Mucosa of rectum (tissue), 2 donors: ENCODE data around the gene VHLL.
"Not testable (repeated sequence)": the region's sequence is repeated elsewhere in the genome, so short reads cannot be mapped to it uniquely, and the experiment has no call there.

ENCODE experiments used
- H3K27ac ChIP-seq, 2 donors: one replicate each; pipeline ENCODE4 v1.7.0; 2013; ENCODE audit warnings: inconsistent platforms in 2 of 2, low read depth in 2 of 2, low read length in 2 of 2
- H3K27me3 ChIP-seq, 2 donors: one replicate each; pipeline ENCODE4 v1.7.0; 2013; ENCODE audit warnings: low read length in 2 of 2; ENCODE audit not compliant: control insufficient read depth in 2 of 2, insufficient read depth in 2 of 2
- H3K36me3 ChIP-seq, 2 donors: one replicate each; pipeline ENCODE4 v1.7.0; 2013; ENCODE audit warnings: low read length in 2 of 2; ENCODE audit not compliant: control insufficient read depth in 2 of 2, insufficient read depth in 2 of 2
- H3K4me1 ChIP-seq, 2 donors: one replicate each; pipeline ENCODE4 v1.7.0; 2013; ENCODE audit warnings: low read length in 2 of 2, mild to moderate bottlenecking in 1 of 2; ENCODE audit not compliant: control insufficient read depth in 2 of 2, insufficient read depth in 2 of 2
- H3K4me3 ChIP-seq, 2 donors: one replicate each; pipeline ENCODE4 v1.7.0; 2013; ENCODE audit warnings: low read length in 2 of 2
- H3K9ac ChIP-seq, 2 donors: one replicate each; pipeline ENCODE4 v1.7.0; 2013; ENCODE audit warnings: low read length in 2 of 2, low read depth in 1 of 2, mild to moderate bottlenecking in 1 of 2
- H3K9me3 ChIP-seq, 2 donors: one replicate each; pipeline ENCODE4 v1.7.0; 2013; ENCODE audit warnings: low read length in 2 of 2; ENCODE audit not compliant: control insufficient read depth in 2 of 2
- donor health status: healthy.
- donor health status: Normal muscosa, but diverticular disease.

VHLL gene

DNA sequence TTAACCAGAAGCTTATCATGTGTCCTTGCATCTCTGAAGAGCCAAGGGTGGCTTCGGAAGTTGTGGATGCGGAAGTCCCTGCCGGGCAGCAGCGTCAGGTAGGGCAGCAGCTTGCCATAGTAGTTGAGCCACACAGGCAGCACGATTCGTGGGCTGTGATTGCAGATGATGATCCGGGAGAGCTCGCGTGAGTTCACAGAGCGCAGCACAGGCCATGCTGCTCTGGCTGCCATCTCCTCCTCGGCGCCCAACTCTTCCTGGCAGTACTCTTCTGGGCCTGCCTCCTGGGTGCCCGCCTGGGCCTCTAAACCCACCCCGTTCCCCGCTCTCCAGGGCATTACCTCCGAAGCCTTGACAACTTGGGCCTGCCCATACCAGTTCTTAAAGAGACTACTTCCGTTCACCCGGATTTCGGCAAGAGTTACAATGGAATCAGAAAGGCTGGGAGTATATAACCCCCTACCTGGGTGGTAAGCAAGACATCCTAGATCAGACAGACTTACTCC is at the start of gene VHLL:
TSS of gene VHLL (minus strand) at position 456 of the 506 bp plus-strand sequence. CDS start at position 338, 118 bp downstream.
- H3K27me3 ChIP-seq = no peaks in the 10 kb centered on the region
- H3K9ac ChIP-seq = no peak within 1 kb of the TSS
- H3K4me3 ChIP-seq = no peak within 1 kb of the TSS
- no peaks in the 10 kb centered on the region for H3K36me3 ChIP-seq
- peaks cover 10 to 14% of the 10 kb centered on the region in 2 donors for H3K4me1 ChIP-seq
- H3K9me3 ChIP-seq = no peaks in the 10 kb centered on the region
- no peak within 1 kb of the TSS for H3K27ac ChIP-seq

DNA sequence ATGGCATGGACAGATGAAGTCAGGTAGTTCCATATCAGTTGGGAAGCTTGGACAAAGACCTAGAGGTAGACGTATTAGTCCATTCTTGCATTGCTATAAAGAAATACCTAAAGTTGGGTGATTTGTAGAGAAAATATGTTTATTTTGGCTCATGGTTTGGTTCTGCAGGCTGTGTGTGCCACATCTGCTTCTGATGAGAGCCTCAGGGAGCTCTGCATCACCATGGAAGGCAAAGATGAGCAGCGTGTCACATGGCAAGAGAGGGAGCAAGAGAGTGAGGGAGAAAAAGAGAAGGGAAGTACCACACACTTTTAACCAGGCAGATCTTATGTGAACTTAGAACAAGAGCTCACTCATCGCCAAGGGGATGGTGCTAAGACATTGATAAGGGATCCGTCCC is 48.2 kb upstream of the VHLL start:
- Histone ChIP-seq H3K9me3 (no peaks in the 10 kb centered on the region), H3K4me3 (no peak overlapping the region), H3K9ac (no peak overlapping the region), H3K27ac (no peak overlapping the region), H3K27me3 (peaks cover 0 to 2% of the 10 kb centered on the region in 2 donors), H3K4me1 (no peaks in the 10 kb centered on the region), H3K36me3 (no peaks in the 10 kb centered on the region)

DNA sequence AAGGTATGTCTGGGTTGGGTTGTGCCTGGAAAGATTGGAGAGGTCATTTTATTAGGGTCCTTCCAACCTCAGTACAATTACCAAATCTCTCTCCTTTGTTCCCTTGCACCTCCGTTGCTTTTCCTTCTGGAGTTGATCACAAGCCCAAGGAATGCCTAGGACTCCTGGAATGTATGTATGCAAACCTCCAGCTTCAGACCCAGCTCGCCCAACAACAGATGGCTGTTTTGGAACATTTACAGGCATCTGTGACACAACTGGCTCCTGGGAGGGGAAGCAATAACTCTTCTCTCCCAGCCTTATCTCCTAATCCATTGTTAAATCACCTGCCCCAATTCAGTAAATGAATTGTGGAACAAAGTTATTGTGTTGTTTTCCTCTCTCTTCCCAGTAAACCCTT is 47.5 kb upstream of the VHLL start:
- no peak overlapping the region for H3K27ac ChIP-seq
- no peaks in the 10 kb centered on the region for H3K9me3 ChIP-seq
- H3K36me3 ChIP-seq = no peaks in the 10 kb centered on the region
- H3K27me3 ChIP-seq = peaks cover 0 to 2% of the 10 kb centered on the region in 2 donors
- H3K4me1 ChIP-seq = no peaks in the 10 kb centered on the region
- H3K4me3 ChIP-seq = no peak overlapping the region
- H3K9ac ChIP-seq = no peak overlapping the region

DNA sequence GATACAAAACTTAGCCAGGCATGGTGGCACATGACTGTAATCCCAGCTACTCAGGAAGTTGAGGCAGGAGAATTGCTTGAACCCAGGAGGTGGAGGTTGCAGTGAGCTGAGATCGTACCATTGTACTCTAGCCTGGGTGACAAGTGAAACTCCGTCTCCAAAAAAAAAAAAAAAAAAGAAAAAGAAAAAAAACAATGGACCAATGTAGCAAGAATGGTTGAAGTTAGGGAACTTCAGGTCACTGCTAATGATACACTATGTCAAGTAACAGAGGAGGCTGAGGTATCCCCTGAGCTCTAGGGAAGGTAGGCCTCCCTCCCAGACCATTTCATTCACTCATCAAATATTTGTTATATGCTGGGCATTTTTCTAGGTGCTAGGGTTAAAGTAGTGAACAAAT is 46.9 kb upstream of the VHLL start:
- H3K27me3 ChIP-seq, H3K9me3 ChIP-seq, H3K27ac ChIP-seq, H3K4me1 ChIP-seq, H3K36me3 ChIP-seq, H3K4me3 ChIP-seq, H3K9ac ChIP-seq: not testable (repeated sequence)

DNA sequence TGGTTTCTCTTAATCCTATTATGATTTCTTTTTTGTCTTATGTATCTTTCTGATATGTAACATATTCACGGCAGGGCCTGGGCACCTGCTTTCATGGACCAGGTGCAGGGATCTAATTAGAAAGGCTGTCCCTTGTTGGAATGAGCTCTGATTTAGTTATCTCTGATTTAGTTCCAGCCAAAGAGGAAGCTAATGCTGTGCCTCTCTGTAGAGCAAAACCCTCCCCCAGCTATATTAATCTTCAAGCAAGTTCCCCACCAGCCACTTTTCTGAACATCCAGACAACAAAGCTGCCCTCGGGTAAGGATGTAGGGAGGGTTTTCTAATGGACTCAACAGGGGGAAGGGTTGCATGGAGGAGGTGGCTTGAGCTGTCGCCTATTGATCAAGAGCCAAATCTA is 45.3 kb upstream of the VHLL start:
- Histone ChIP-seq H3K9ac (no peak overlapping the region), H3K36me3 (no peaks in the 10 kb centered on the region), H3K27me3 (peaks cover 0 to 2% of the 10 kb centered on the region in 2 donors), H3K27ac (no peak overlapping the region), H3K4me1 (no peaks in the 10 kb centered on the region), H3K4me3 (no peak overlapping the region), H3K9me3 (no peaks in the 10 kb centered on the region)

DNA sequence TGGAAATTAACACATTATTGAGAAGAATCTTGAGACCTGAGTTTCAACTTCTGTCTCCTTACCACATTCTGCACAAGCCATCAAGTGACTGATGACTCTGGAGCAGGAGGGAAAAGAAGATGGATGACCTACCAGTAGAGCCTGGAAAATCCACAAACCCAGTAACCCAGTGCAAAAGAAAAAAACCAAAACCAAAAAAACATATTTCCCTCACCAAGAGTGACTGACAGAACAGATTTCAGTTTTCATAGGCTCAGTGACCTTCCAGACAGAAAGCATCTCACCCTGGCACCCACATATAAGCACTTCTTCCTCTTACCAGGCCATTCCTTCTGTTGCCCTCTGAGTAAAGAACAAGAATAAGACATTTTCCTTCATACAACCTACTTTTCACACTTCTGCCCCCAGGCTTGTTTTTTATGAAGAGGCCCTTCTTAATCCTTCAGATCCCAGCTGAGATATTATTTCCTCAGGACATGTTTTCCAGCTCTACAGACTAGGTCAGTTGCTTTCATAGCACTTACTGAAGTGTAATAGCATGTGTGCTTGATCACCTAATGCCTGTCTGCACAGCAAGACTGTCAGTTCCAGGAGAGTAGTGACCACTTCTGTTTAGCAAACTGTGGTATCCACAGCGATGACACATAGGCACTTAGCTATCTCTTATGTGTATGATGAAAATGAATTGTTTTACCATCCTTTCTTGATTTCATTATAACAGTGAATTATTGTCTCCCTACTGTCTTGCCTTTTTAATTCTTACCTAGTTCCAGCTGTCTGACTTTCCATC is 43.3 kb upstream of the VHLL start:
- no peaks in the 10 kb centered on the region for H3K9me3 ChIP-seq
- no peaks in the 10 kb centered on the region for H3K27me3 ChIP-seq
- H3K36me3 ChIP-seq = no peaks in the 10 kb centered on the region
- no peak overlapping the region for H3K9ac ChIP-seq
- peaks cover 2% of the 10 kb centered on the region in 2 donors for H3K4me1 ChIP-seq
- no peak overlapping the region for H3K4me3 ChIP-seq
- no peak overlapping the region for H3K27ac ChIP-seq

DNA sequence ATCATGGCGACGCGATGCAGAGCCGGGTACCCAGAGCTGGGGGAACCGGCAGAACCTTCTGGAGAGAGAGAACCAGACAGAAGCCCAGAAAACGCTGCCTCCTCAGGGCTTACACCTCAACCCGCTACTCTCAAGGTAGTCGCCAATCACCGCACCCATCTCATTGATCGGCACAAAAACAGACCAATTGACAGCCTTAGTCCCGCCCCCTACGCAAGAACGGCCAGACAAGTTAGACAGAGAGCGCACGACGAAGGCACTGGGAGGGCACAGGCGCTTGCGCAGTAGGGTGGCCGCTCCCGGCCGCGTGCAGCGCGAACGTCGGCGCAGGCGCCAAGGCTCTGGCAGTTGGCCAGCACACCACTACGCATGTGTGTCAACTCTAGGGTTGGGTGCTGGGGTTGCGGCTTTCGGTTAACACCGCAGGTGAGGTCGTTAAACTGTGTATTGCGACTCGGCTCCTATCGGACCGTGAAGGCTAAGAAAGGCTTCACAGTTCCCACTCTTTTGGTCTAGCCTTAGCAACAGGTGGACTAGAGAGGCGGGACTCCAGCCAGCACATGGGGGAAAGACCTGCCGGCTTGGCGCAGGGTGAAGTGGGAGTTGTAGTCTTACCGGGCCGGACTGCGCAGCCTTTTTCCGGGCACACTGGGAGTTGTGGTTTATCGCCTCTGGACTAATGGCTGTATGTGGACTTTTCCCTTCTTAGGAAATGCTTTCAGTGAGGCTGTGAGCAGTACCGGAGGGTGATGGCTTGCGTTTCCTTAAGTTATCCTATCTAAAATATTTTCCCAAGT is 39.3 kb upstream of the VHLL start, which contains the start of the genes CCT3 and TSACC:
TSS of gene CCT3 (minus strand) at position 113 of the 797 bp plus-strand sequence. CDS start at position 5, 108 bp downstream.
TSS of gene TSACC (plus strand) at position 347 of the 797 bp plus-strand sequence. CDS start 1,232 bp downstream, outside the sequence.
- peak within 1 kb of the TSS; percentile 79 to 86 for H3K27ac ChIP-seq
- peaks cover 18 to 19% of the 10 kb centered on the region in 2 donors for H3K36me3 ChIP-seq
- H3K27me3 ChIP-seq = no peaks in the 10 kb centered on the region
- peak within 1 kb of the TSS; percentile 97 to 99 for H3K4me3 ChIP-seq
- H3K9ac ChIP-seq = peak within 1 kb of the TSS; percentile 74 to 88
- H3K4me1 ChIP-seq = peaks cover 9 to 13% of the 10 kb centered on the region in 2 donors
- H3K9me3 ChIP-seq = no peaks in the 10 kb centered on the region

DNA sequence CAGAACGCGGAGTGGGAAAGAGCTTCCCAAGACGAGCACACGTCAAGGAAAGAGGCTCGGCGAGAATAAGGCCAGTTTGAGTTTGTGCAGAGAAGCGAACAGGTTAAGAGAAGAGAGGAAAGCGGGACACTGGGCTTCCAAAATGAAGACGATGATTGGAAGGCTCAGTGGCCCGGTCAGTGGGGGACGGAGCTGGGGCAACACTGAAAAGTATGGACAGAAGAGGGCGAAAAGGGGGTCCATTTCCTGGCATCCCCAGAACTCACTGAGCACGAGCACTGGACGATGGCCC is 38.7 kb upstream of the VHLL start:
- H3K36me3 ChIP-seq = peaks cover 23% of the 10 kb centered on the region in 2 donors
- peak overlapping the region; percentile 44 to 88 for H3K9ac ChIP-seq
- no peaks in the 10 kb centered on the region for H3K27me3 ChIP-seq
- peak overlapping the region; percentile 1 to 75 for H3K27ac ChIP-seq
- H3K9me3 ChIP-seq = no peaks in the 10 kb centered on the region
- H3K4me3 ChIP-seq = peak overlapping the region; percentile 97 to 99
- H3K4me1 ChIP-seq = peaks cover 9 to 13% of the 10 kb centered on the region in 2 donors

DNA sequence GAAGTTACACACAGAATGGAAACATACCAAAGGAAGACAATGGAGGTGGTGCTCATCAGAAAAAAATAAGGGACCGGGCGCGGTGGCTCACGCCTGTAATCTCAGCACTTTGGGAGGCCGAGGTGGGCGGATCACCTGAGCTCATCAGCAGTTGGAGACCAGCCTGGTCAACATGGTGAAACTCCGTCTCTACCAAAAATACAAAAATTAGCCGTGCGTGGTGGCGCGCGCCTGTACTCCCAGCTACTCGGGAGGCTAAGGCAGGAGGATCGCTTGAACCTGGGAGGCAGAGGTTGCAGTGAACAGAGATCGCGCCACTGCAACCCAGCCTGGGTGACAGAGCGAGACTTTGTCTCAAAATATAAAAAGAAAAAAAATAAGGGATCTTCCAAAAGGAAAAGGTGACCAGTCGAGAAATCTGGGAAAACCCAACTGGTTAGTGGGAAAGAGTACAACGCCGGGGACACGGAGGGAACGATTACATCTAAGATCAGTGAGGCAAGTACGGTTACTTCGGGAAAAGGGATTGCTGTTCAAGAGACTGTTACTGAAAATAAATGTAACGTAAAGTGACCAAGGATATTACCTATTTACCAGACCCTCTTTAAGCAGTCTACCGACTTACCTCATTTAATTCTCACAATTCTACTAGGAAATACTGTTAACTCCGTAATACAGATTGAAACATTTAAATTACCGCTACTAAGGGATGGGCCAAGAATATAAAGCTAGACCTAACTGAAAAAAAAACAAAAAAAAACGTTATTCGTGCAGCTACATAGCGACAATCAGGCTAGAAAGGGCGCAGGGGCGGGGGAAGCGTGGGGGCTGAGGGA is 38.2 kb upstream of the VHLL start:
- peaks cover 9 to 13% of the 10 kb centered on the region in 2 donors for H3K4me1 ChIP-seq
- peak overlapping the region; percentile 44 to 88 for H3K9ac ChIP-seq
- H3K4me3 ChIP-seq = peak overlapping the region; percentile 97 to 99
- H3K27me3 ChIP-seq = no peaks in the 10 kb centered on the region
- H3K27ac ChIP-seq = peak overlapping the region; percentile 1 to 75
- H3K9me3 ChIP-seq = no peaks in the 10 kb centered on the region
- H3K36me3 ChIP-seq = peaks cover 27 to 28% of the 10 kb centered on the region in 2 donors
